ENCODE data around the gene CRELD2. TPM values are rescaled to one million over a fixed set of nuclear protein-coding genes. Genes with fewer than 3 reads are reported as not detected.

CRELD2 gene
- total RNA-seq, 1 donor from 2014 or later = 43.8 TPM

- Mint-ChIP-seq H3K36me3 (ENCODE audit: low read depth) (peaks cover 70% of the 10 kb centered on the region), H3K27me3 (ENCODE audit: low read depth) (no peaks in the 10 kb centered on the region), H3K27ac (ENCODE audit: unreplicated experiment) (no peak overlapping the region), H3K4me1 (peaks cover 17% of the 10 kb centered on the region), H3K9me3 (peaks cover 22% of the 10 kb centered on the region), H3K4me3 (no peak overlapping the region)
- TF ChIP-seq CTCF (conservative IDR thresholded peaks at IDR 0.05) = no peak
- no peak for DNase-seq (ENCODE audit: low read depth, low spot score)
These were observed 46.1 kb upstream of the CRELD2 start for GRCh38 chr22:49872347-49872746.

GRCh38 chr22:49873228-49873940 is 45.0 kb upstream of the CRELD2 start:
- no peak for DNase-seq (ENCODE audit: low read depth, low spot score)
- Mint-ChIP-seq H3K27ac (ENCODE audit: unreplicated experiment) (no peak overlapping the region), H3K9me3 (peaks cover 23% of the 10 kb centered on the region), H3K27me3 (ENCODE audit: low read depth) (no peaks in the 10 kb centered on the region), H3K4me1 (peaks cover 21% of the 10 kb centered on the region), H3K36me3 (ENCODE audit: low read depth) (peaks cover 68% of the 10 kb centered on the region), H3K4me3 (peak overlapping the region; percentile 12)
- TF ChIP-seq CTCF (conservative IDR thresholded peaks at IDR 0.05) = no peak

- H3K4me3 Mint-ChIP-seq = no peak overlapping the region
- H3K27me3 Mint-ChIP-seq (ENCODE audit: low read depth) = no peaks in the 10 kb centered on the region
- H3K36me3 Mint-ChIP-seq (ENCODE audit: low read depth) = peaks cover 59% of the 10 kb centered on the region
- H3K4me1 Mint-ChIP-seq = peaks cover 28% of the 10 kb centered on the region
- no peak overlapping the region for H3K27ac Mint-ChIP-seq (ENCODE audit: unreplicated experiment)
- TF ChIP-seq CTCF (conservative IDR thresholded peaks at IDR 0.05) = no peak
- DNase-seq (ENCODE audit: low read depth, low spot score) = no peak
- peaks cover 11% of the 10 kb centered on the region for H3K9me3 Mint-ChIP-seq
These were observed 40.8 kb upstream of the CRELD2 start for GRCh38 chr22:49877642-49878041.

GRCh38 chr22:49878206-49878605 is 40.2 kb upstream of the CRELD2 start:
- no peak for TF ChIP-seq CTCF (conservative IDR thresholded peaks at IDR 0.05)
- Mint-ChIP-seq H3K9me3 (peaks cover 11% of the 10 kb centered on the region), H3K36me3 (ENCODE audit: low read depth) (peaks cover 61% of the 10 kb centered on the region), H3K4me3 (no peak overlapping the region), H3K27ac (ENCODE audit: unreplicated experiment) (no peak overlapping the region), H3K4me1 (peaks cover 29% of the 10 kb centered on the region), H3K27me3 (ENCODE audit: low read depth) (no peaks in the 10 kb centered on the region)
- DNase-seq (ENCODE audit: low read depth, low spot score) = no peak

- H3K9me3 Mint-ChIP-seq = peaks cover 9% of the 10 kb centered on the region
- H3K36me3 Mint-ChIP-seq (ENCODE audit: low read depth) = peaks cover 63% of the 10 kb centered on the region
- no peak overlapping the region for H3K27ac Mint-ChIP-seq (ENCODE audit: unreplicated experiment)
These were observed 38.6 kb upstream of the CRELD2 start for GRCh38 chr22:49879871-49880270.

More at GRCh38 chr22:49879871-49880270, 38.6 kb upstream of the CRELD2 start:
- no peaks in the 10 kb centered on the region for H3K27me3 Mint-ChIP-seq (ENCODE audit: low read depth)
- H3K4me1 Mint-ChIP-seq = peaks cover 19% of the 10 kb centered on the region
- no peak overlapping the region for H3K4me3 Mint-ChIP-seq
- TF ChIP-seq CTCF (conservative IDR thresholded peaks at IDR 0.05) = no peak
- no peak for DNase-seq (ENCODE audit: low read depth, low spot score)

Data from neural crest cell (in vitro differentiated cells).